RWPE2 (cell line): ENCODE results near the gene UBTF.
A peak's percentile ranks its signal among the peaks of the same experiment; 100 is the strongest.

ENCODE experiments used
- ATAC-seq: fragments of 200-7000 bp; cut with Tn5 transposase; 3 replicates; pipeline ENCODE4 v1.9.1; 2021; ENCODE audit warnings: low read depth
- DNase-seq: peaks from one replicate; pipeline ENCODE4 v3.0.0-alpha.2; 2020; ENCODE audit warnings: low spot score
- H3K27ac ChIP-seq: fragments of 450-650 bp; 2 replicates; pipeline ENCODE4 v1.5.1; 2017; ENCODE audit warnings: mild to moderate bottlenecking; ENCODE audit not compliant: poor library complexity, severe bottlenecking
- H3K27me3 ChIP-seq: fragments of 250-450 bp; sonication (Bioruptor Pico); 2 replicates; pipeline ENCODE4 v1.5.1; 2021; ENCODE audit warnings: mild to moderate bottlenecking, moderate library complexity; ENCODE audit not compliant: insufficient read depth, poor library complexity, severe bottlenecking
- H3K36me3 ChIP-seq: fragments of 250-450 bp; sonication (Bioruptor Pico); 2 replicates; pipeline ENCODE4 v1.5.1; 2020; ENCODE audit warnings: low read depth, mild to moderate bottlenecking, moderate library complexity
- H3K4me1 ChIP-seq: fragments of 250-450 bp; sonication (Bioruptor Pico); 2 replicates; pipeline ENCODE4 v1.5.1; 2021; ENCODE audit warnings: mild to moderate bottlenecking, moderate library complexity; ENCODE audit not compliant: insufficient read depth, poor library complexity, severe bottlenecking
- H3K4me3 ChIP-seq: fragments of 250-450 bp; sonication (Bioruptor Pico); 2 replicates; pipeline ENCODE4 v1.5.1; 2021; ENCODE audit warnings: mild to moderate bottlenecking, moderate library complexity; ENCODE audit not compliant: severe bottlenecking
- H3K9me3 ChIP-seq: fragments of 250-450 bp; sonication (Bioruptor Pico); 2 replicates; pipeline ENCODE4 v1.5.1; 2021; ENCODE audit warnings: mild to moderate bottlenecking, moderate library complexity; ENCODE audit not compliant: severe bottlenecking
- CTCF ChIP-seq: fragments of 450-650 bp; IDR thresholded peaks from one replicate; pipeline ENCODE4 v1.5.1; 2017; ENCODE audit warnings: mild to moderate bottlenecking, moderate library complexity; ENCODE audit not compliant: poor library complexity, severe bottlenecking

The UBTF gene, protein sequence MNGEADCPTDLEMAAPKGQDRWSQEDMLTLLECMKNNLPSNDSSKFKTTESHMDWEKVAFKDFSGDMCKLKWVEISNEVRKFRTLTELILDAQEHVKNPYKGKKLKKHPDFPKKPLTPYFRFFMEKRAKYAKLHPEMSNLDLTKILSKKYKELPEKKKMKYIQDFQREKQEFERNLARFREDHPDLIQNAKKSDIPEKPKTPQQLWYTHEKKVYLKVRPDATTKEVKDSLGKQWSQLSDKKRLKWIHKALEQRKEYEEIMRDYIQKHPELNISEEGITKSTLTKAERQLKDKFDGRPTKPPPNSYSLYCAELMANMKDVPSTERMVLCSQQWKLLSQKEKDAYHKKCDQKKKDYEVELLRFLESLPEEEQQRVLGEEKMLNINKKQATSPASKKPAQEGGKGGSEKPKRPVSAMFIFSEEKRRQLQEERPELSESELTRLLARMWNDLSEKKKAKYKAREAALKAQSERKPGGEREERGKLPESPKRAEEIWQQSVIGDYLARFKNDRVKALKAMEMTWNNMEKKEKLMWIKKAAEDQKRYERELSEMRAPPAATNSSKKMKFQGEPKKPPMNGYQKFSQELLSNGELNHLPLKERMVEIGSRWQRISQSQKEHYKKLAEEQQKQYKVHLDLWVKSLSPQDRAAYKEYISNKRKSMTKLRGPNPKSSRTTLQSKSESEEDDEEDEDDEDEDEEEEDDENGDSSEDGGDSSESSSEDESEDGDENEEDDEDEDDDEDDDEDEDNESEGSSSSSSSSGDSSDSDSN

GRCh38 chr17:44219616-44220212 is at the start of gene UBTF:
UBTF (minus strand) TSS chr17:44219675; CDS start chr17:44218229, 1,446 bp downstream.
- ATAC-seq, result peak; percentile 2; the same call in 2 of the 3 replicates
- H3K27ac ChIP-seq, result peak within 1 kb of the TSS; percentile 95
- H3K4me3 ChIP-seq, result peak within 1 kb of the TSS; percentile 83
- H3K27me3 ChIP-seq, result no peaks in the 10 kb centered on the region
- TF ChIP-seq CTCF, result no peak
- peaks cover 19% of the 10 kb centered on the region for H3K4me1 ChIP-seq
- H3K36me3 ChIP-seq, result peaks cover 28% of the 10 kb centered on the region
- no peaks in the 10 kb centered on the region for H3K9me3 ChIP-seq
- DNase-seq, result peak; percentile 70

DNA sequence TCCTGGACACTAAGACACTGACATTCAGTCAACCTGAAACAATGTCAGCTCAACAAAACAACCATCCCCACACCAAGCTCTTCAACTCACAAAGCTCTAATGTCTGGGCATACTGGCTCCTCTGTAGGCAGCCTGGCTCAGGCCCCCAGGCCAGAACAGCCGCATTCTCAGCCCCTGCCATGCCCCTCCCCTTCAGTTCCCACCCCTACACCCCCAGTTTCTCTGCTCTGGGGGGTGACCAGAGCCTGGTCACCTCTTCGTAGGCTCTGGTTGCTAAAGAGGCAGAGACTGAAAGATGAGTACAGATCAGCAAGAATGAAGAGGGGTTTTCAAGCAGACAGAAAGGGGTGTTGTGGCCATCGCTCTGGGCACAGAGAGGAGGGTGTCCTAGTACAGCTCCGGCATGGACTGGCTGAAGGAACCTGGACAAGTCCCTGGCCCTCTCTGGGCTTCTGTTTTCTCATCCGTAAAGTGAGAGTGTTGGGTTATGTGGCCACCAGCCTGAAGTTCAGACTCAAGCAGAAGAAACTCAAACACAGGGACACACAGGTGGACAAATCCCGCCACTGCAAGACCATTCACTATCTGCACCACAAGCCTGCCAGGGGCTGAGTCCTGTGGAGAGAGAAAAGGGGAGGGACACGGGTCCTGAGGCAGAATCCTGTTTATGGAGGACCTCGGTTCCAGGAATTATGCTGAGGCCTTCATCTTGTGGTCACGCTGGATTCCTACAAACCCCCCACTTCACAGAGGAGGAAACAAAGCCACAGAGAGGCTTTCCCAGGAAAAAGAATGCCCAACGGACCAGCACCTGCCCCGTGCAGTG is 49.4 kb upstream of the UBTF start:
- no peak for ATAC-seq
- no peaks in the 10 kb centered on the region for H3K36me3 ChIP-seq
- H3K4me1 ChIP-seq, result no peaks in the 10 kb centered on the region
- no peak overlapping the region for H3K4me3 ChIP-seq
- no peaks in the 10 kb centered on the region for H3K9me3 ChIP-seq
- no peak for DNase-seq
- TF ChIP-seq CTCF, result no peak
- no peak overlapping the region for H3K27ac ChIP-seq
- H3K27me3 ChIP-seq, result no peaks in the 10 kb centered on the region

- Histone ChIP-seq H3K36me3 (no peaks in the 10 kb centered on the region), H3K27me3 (no peaks in the 10 kb centered on the region), H3K27ac (no peak within 1 kb of the TSS), H3K9me3 (no peaks in the 10 kb centered on the region), H3K4me3 (no peak within 1 kb of the TSS), H3K4me1 (no peaks in the 10 kb centered on the region)
- no peak for DNase-seq
- no peak for ATAC-seq
- no peak for TF ChIP-seq CTCF
Observed at GRCh38 chr17:44267818-44268490, 48.5 kb upstream of the UBTF start, which contains the start of gene SLC4A1. SLC4A1 (minus strand) TSS chr17:44268135; CDS start chr17:44262866, 5,269 bp downstream.

DNA sequence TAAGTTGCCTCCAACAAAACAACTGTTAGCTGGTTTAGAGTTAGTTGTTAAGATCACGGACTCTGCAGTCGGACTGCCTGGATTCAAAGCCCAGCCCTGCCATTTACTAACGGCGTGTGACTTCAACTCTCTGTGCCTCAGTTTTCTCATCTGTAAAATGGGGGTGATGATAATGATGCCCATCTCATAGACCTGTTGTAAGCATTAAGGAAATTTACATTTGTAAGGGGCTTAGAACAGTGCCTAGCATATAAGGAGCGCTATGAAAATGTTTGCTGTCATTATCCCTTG is 47.6 kb upstream of the UBTF start:
- TF ChIP-seq CTCF, result no peak
- H3K4me1 ChIP-seq, result no peaks in the 10 kb centered on the region

More for the DNA sequence above, 47.6 kb upstream of the UBTF start:
- no peak overlapping the region for H3K4me3 ChIP-seq
- DNase-seq (no peak), ATAC-seq (no peak)
- H3K27ac ChIP-seq, result no peak overlapping the region
- no peaks in the 10 kb centered on the region for H3K27me3 ChIP-seq
- no peaks in the 10 kb centered on the region for H3K36me3 ChIP-seq
- H3K9me3 ChIP-seq, result no peaks in the 10 kb centered on the region
